ENCODE measurements around the gene AZI2. TPM values are rescaled to one million over a fixed set of nuclear protein-coding genes. Genes with fewer than 3 reads are reported as not detected.
A peak's percentile ranks its signal among the peaks of the same experiment; 100 is the strongest.

Gene AZI2, protein sequence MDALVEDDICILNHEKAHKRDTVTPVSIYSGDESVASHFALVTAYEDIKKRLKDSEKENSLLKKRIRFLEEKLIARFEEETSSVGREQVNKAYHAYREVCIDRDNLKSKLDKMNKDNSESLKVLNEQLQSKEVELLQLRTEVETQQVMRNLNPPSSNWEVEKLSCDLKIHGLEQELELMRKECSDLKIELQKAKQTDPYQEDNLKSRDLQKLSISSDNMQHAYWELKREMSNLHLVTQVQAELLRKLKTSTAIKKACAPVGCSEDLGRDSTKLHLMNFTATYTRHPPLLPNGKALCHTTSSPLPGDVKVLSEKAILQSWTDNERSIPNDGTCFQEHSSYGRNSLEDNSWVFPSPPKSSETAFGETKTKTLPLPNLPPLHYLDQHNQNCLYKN
- total RNA-seq (2022) (37.5 and 47.3 TPM in 2 replicates), Bru-seq, nascent RNA (percentile 78 among the genes with signal in this experiment), BruChase-seq, experiment 1, labeled RNA remaining after a 6-hour chase (percentile 69 among the genes with signal in this experiment), BruChase-seq, experiment 2, labeled RNA remaining after a 2-hour chase (percentile 68 among the genes with signal in this experiment)
- long read RNA-seq, full-length matches to known transcripts, result 31 of 128 reads
- long read RNA-seq, partial matches to known transcripts, result 94 of 128 reads
- long read RNA-seq, other reads (novel, unspliced or antisense), result 3 of 128 reads

GRCh38 chr3:28348629-28349468 is at the start of gene AZI2, which contains the start of gene ZCWPW2:
Gene AZI2, minus strand, starts transcription at chr3:28348824. Its CDS starts 8,207 bp downstream, at chr3:28340617.
Gene ZCWPW2, plus strand, starts transcription at chr3:28348721. Its CDS starts 64,348 bp downstream, at chr3:28413069.
- Mint-ChIP-seq H3K36me3 (ENCODE audit: insufficient read depth, unreplicated experiment) (peaks cover 22% of the 10 kb centered on the region), H3K4me1 (ENCODE audit: low read depth, unreplicated experiment) (peaks cover 8% of the 10 kb centered on the region), H3K27ac (ENCODE audit: unreplicated experiment) (peak within 1 kb of the TSS; percentile 83), H3K27me3 (ENCODE audit: unreplicated experiment) (no peaks in the 10 kb centered on the region), H3K9me3 (ENCODE audit: low read depth, unreplicated experiment) (peaks cover 2% of the 10 kb centered on the region), H3K4me3 (ENCODE audit: low read depth, unreplicated experiment) (peak within 1 kb of the TSS; percentile 81)
- CTCF ChIA-PET, result interaction anchor here (0.5 to 1.2 kb wide), 5 partner anchors 9 to 668 kb away, joined by 3 to 4 read pairs (median 3); no protein-coding TSS in a partner anchor
- DNase-seq, result peak; percentile 96
- no TSS peak for BruUV-seq (replicated peaks)
- TF ChIP-seq, protein P1, sequence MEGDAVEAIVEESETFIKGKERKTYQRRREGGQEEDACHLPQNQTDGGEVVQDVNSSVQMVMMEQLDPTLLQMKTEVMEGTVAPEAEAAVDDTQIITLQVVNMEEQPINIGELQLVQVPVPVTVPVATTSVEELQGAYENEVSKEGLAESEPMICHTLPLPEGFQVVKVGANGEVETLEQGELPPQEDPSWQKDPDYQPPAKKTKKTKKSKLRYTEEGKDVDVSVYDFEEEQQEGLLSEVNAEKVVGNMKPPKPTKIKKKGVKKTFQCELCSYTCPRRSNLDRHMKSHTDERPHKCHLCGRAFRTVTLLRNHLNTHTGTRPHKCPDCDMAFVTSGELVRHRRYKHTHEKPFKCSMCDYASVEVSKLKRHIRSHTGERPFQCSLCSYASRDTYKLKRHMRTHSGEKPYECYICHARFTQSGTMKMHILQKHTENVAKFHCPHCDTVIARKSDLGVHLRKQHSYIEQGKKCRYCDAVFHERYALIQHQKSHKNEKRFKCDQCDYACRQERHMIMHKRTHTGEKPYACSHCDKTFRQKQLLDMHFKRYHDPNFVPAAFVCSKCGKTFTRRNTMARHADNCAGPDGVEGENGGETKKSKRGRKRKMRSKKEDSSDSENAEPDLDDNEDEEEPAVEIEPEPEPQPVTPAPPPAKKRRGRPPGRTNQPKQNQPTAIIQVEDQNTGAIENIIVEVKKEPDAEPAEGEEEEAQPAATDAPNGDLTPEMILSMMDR (IDR thresholded peaks at IDR 0.05; ENCODE audit: unreplicated experiment), result no peak
- intact Hi-C loops (cut with micrococcal nuclease; ENCODE audit: unreplicated experiment), result no loop called here

DNA sequence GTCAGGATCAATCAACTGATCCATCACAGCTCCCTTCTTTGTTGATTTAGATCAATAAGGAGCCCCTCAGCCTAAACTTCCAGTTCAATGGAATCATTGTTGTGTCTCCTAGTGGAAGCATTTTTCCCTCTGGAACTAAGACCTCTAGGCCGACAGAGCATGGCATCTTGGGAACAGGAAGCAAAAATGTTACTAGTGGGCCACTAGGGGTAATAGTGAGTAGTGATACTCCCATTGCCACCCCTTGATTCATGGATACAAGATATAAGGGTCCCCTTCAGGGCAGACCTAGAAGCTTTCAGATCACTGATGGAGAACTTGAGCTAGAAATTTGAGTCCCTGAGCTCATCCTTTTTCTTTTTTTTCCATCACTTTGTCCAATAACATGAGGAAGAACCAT is 40.4 kb upstream of the AZI2 start:
- TF ChIP-seq, protein P1 (IDR thresholded peaks at IDR 0.05; ENCODE audit: unreplicated experiment), result no peak
- H3K27ac Mint-ChIP-seq (ENCODE audit: unreplicated experiment), result no peak overlapping the region
- no peaks in the 10 kb centered on the region for H3K4me1 Mint-ChIP-seq (ENCODE audit: low read depth, unreplicated experiment)
- H3K27me3 Mint-ChIP-seq (ENCODE audit: unreplicated experiment), result no peaks in the 10 kb centered on the region
- peaks cover 23% of the 10 kb centered on the region for H3K9me3 Mint-ChIP-seq (ENCODE audit: low read depth, unreplicated experiment)
- no TSS peak for BruUV-seq (replicated peaks)
- intact Hi-C loops (cut with micrococcal nuclease; ENCODE audit: unreplicated experiment), result no loop called here
- H3K36me3 Mint-ChIP-seq (ENCODE audit: insufficient read depth, unreplicated experiment), result no peaks in the 10 kb centered on the region
- no peak overlapping the region for H3K4me3 Mint-ChIP-seq (ENCODE audit: low read depth, unreplicated experiment)
- CTCF ChIA-PET, result no interaction called here
- no peak for DNase-seq

GRCh38 chr3:28386049-28386448 is 37.4 kb upstream of the AZI2 start:
- intact Hi-C loops (cut with micrococcal nuclease; ENCODE audit: unreplicated experiment), result no loop called here
- Mint-ChIP-seq H3K27me3 (ENCODE audit: unreplicated experiment) (no peaks in the 10 kb centered on the region), H3K27ac (ENCODE audit: unreplicated experiment) (no peak overlapping the region), H3K4me3 (ENCODE audit: low read depth, unreplicated experiment) (no peak overlapping the region), H3K9me3 (ENCODE audit: low read depth, unreplicated experiment) (peaks cover 10% of the 10 kb centered on the region), H3K4me1 (ENCODE audit: low read depth, unreplicated experiment) (no peaks in the 10 kb centered on the region), H3K36me3 (ENCODE audit: insufficient read depth, unreplicated experiment) (no peaks in the 10 kb centered on the region)
- no TSS peak for BruUV-seq (replicated peaks)
- TF ChIP-seq, protein P1 (IDR thresholded peaks at IDR 0.05; ENCODE audit: unreplicated experiment), result no peak
- CTCF ChIA-PET, result no interaction called here
- no peak for DNase-seq

GRCh38 chr3:28376424-28376823 is 27.8 kb upstream of the AZI2 start:
- no peaks in the 10 kb centered on the region for H3K36me3 Mint-ChIP-seq (ENCODE audit: insufficient read depth, unreplicated experiment)
- CTCF ChIA-PET, result no interaction called here
- H3K27me3 Mint-ChIP-seq (ENCODE audit: unreplicated experiment), result no peaks in the 10 kb centered on the region
- TF ChIP-seq, protein P1 (IDR thresholded peaks at IDR 0.05; ENCODE audit: unreplicated experiment), result no peak
- H3K4me3 Mint-ChIP-seq (ENCODE audit: low read depth, unreplicated experiment), result no peak overlapping the region
- no peaks in the 10 kb centered on the region for H3K4me1 Mint-ChIP-seq (ENCODE audit: low read depth, unreplicated experiment)
- no TSS peak for BruUV-seq (replicated peaks)
- no peak overlapping the region for H3K27ac Mint-ChIP-seq (ENCODE audit: unreplicated experiment)
- H3K9me3 Mint-ChIP-seq (ENCODE audit: low read depth, unreplicated experiment), result peaks cover 8% of the 10 kb centered on the region
- intact Hi-C loops (cut with micrococcal nuclease; ENCODE audit: unreplicated experiment), result no loop called here
- no peak for DNase-seq

Data from Calu3 (cell line).